Endodermal cell (in vitro differentiated cells): ENCODE measurements around the gene GJA10. TPM values are rescaled to one million over a fixed set of nuclear protein-coding genes. Genes with fewer than 3 reads are reported as not detected.

ENCODE experiments used
- DNase-seq: peaks from one replicate; pipeline ENCODE4 v3.0.0-alpha.2; 2017
- H3K27ac ChIP-seq: 2 replicates; pipeline ENCODE4 v1.5.1; 2013; ENCODE audit warnings: mild to moderate bottlenecking, low read depth, low read length, moderate library complexity
- H3K27me3 ChIP-seq: 2 replicates; pipeline ENCODE4 v1.6.1; 2013; ENCODE audit warnings: mild to moderate bottlenecking, low read length, moderate library complexity; ENCODE audit not compliant: insufficient read depth, control insufficient read depth, poor library complexity, severe bottlenecking
- H3K36me3 ChIP-seq: 2 replicates; pipeline ENCODE4 v1.7.0; 2013; ENCODE audit warnings: mild to moderate bottlenecking, low read length, moderate library complexity; ENCODE audit not compliant: control insufficient read depth, insufficient read depth
- H3K4me1 ChIP-seq: one replicate; pipeline ENCODE4 v1.7.0; 2013; ENCODE audit warnings: low read length; ENCODE audit not compliant: control insufficient read depth, insufficient read depth
- H3K4me3 ChIP-seq: 2 replicates; pipeline ENCODE4 v1.5.1; 2013; ENCODE audit warnings: mild to moderate bottlenecking, low read length, moderate library complexity
- H3K9ac ChIP-seq: 2 replicates; pipeline ENCODE4 v1.6.1; 2013; ENCODE audit warnings: mild to moderate bottlenecking, low read length, moderate library complexity; ENCODE audit not compliant: poor library complexity, severe bottlenecking; ENCODE audit errors: extremely low read depth
- H3K9me3 ChIP-seq: 2 replicates; pipeline ENCODE4 v1.6.1; 2013; ENCODE audit warnings: mild to moderate bottlenecking, low read length, moderate library complexity; ENCODE audit not compliant: control insufficient read depth
- H3K27ac Mint-ChIP-seq: 2 replicates; pipeline ENCODE4 v1.8.0; 2020; ENCODE audit warnings: mixed read lengths
- H3K27me3 Mint-ChIP-seq: 2 replicates; pipeline ENCODE4 v1.8.0; 2021; ENCODE audit warnings: mild to moderate bottlenecking, mixed read lengths; ENCODE audit not compliant: insufficient read depth
- H3K36me3 Mint-ChIP-seq: 2 replicates; pipeline ENCODE4 v1.8.0; 2020; ENCODE audit warnings: low read depth, mixed read lengths
- H3K4me1 Mint-ChIP-seq: 2 replicates; pipeline ENCODE4 v1.8.0; 2020; ENCODE audit warnings: mixed read lengths
- H3K4me3 Mint-ChIP-seq: 2 replicates; pipeline ENCODE4 v1.8.0; 2020; ENCODE audit warnings: mild to moderate bottlenecking, moderate library complexity, mixed read lengths
- H3K9me3 Mint-ChIP-seq: 2 replicates; pipeline ENCODE4 v1.8.0; 2020; ENCODE audit warnings: mild to moderate bottlenecking, mixed read lengths
- CTCF ChIP-seq: fragments of 200-600 bp; sonication (generic); conservative IDR thresholded peaks from 2 replicates; pipeline ENCODE4 v1.5.0; 2021; ENCODE audit warnings: antibody characterized with exemption, mild to moderate bottlenecking
- WGBS, 2 experiments: methylation state at CpG; one replicate each; pipeline versions ENCODE4 v1.1.5 to v1.1.7; 2013; ENCODE audit warnings: missing lambda C conversion rate in 2 of 2, mixed read lengths in 1 of 2; ENCODE audit not compliant: insufficient coverage in 1 of 2, insufficient read length in 1 of 2; 5-methylcytosine and 5-hydroxymethylcytosine counted together
- total RNA-seq, 2 donors: library from RNA; stranded (reverse); fragmentation: NEBNext Ultra II Directional in 1 of 2; extraction: Animal tissue kit (Norgen Biotek cat#: 25700) in 1 of 2; gene quantifications; 2 replicates in 1 of 2; 3 replicates in 1 of 2; pipeline ENCODE4 v1.2.1, GENCODE V29; 2021

Gene GJA10
- total RNA-seq, 2 donors from 2014 or later = 0.42 TPM; not detected in 1

GRCh38 chr6:89921197-89921596 is 26.9 kb downstream of the GJA10 start:
- no peaks in the 10 kb centered on the region for H3K4me1 ChIP-seq
- no peaks in the 10 kb centered on the region for H3K4me1 Mint-ChIP-seq
- H3K4me3 ChIP-seq = no peak overlapping the region
- no peaks in the 10 kb centered on the region for H3K36me3 ChIP-seq
- no peak overlapping the region for H3K9ac ChIP-seq
- WGBS, 2 experiments = 75 to 94% methylated on average over 2 to 6 of the region's 6 CpGs
- H3K27ac ChIP-seq = no peak overlapping the region
- H3K36me3 Mint-ChIP-seq = no peaks in the 10 kb centered on the region
- no peak for DNase-seq
- no peak for TF ChIP-seq CTCF
- no peaks in the 10 kb centered on the region for H3K27me3 ChIP-seq
- H3K9me3 ChIP-seq = peaks cover 4% of the 10 kb centered on the region
- no peak overlapping the region for H3K4me3 Mint-ChIP-seq
- no peak overlapping the region for H3K27ac Mint-ChIP-seq
- no peaks in the 10 kb centered on the region for H3K27me3 Mint-ChIP-seq
- peaks cover 8% of the 10 kb centered on the region for H3K9me3 Mint-ChIP-seq

GRCh38 chr6:89921691-89922090 is 27.4 kb downstream of the GJA10 start:
- Histone ChIP-seq H3K36me3 (no peaks in the 10 kb centered on the region), H3K27ac (no peak overlapping the region), H3K9me3 (no peaks in the 10 kb centered on the region), H3K9ac (no peak overlapping the region), H3K4me1 (no peaks in the 10 kb centered on the region), H3K27me3 (no peaks in the 10 kb centered on the region), H3K4me3 (no peak overlapping the region)
- H3K36me3 Mint-ChIP-seq = no peaks in the 10 kb centered on the region
- peaks cover 5% of the 10 kb centered on the region for H3K9me3 Mint-ChIP-seq
- 79 to 91% methylated on average over 7 to 10 of the region's 10 CpGs for WGBS, 2 experiments
- H3K27me3 Mint-ChIP-seq = no peaks in the 10 kb centered on the region
- no peak for TF ChIP-seq CTCF
- no peak overlapping the region for H3K27ac Mint-ChIP-seq
- DNase-seq = no peak
- no peak overlapping the region for H3K4me3 Mint-ChIP-seq
- no peaks in the 10 kb centered on the region for H3K4me1 Mint-ChIP-seq

DNA sequence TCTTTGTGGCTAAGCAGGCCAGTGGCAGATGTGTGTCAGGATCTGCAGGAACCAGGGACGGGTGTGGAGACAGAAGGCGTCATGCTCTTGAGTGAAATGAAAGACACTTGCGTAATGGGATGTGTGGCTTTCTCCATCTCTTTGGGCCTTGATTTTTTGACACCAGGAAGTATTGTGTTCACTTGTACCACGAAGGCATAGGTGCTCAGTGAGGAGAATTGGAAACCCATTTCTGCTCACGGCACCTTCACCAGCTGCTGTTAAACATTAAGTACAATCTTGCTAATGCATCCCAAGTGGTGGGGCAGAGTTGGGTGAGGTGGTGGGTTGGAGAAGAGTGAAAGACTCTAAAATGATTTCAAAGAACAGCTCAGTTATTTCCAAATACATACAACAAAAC is 30.0 kb downstream of the GJA10 start:
- Mint-ChIP-seq H3K27me3 (no peaks in the 10 kb centered on the region), H3K4me3 (no peak overlapping the region), H3K9me3 (no peaks in the 10 kb centered on the region), H3K36me3 (no peaks in the 10 kb centered on the region), H3K27ac (no peak overlapping the region), H3K4me1 (peaks cover 11% of the 10 kb centered on the region)
- no peaks in the 10 kb centered on the region for H3K9me3 ChIP-seq
- 68 to 76% methylated on average over 4 to 5 of the region's 5 CpGs for WGBS, 2 experiments
- H3K36me3 ChIP-seq = no peaks in the 10 kb centered on the region
- no peaks in the 10 kb centered on the region for H3K27me3 ChIP-seq
- no peak overlapping the region for H3K4me3 ChIP-seq
- no peak overlapping the region for H3K9ac ChIP-seq
- H3K27ac ChIP-seq = no peak overlapping the region
- no peaks in the 10 kb centered on the region for H3K4me1 ChIP-seq
- TF ChIP-seq CTCF = no peak
- DNase-seq = no peak
